HG03039 (cell line): ENCODE measurements around the gene XPO5.
"Not testable (repeated sequence)": the region's sequence is repeated elsewhere in the genome, so short reads cannot be mapped to it uniquely, and the experiment has no call there.

Experiments used
- ATAC-seq: cut with Tn5 transposase; IDR thresholded peaks from one replicate; pipeline ENCODE4 v1.9.1; 2021; ENCODE audit warnings: mild to moderate bottlenecking, moderate library complexity; ENCODE audit not compliant: unreplicated experiment

XPO5 gene

DNA sequence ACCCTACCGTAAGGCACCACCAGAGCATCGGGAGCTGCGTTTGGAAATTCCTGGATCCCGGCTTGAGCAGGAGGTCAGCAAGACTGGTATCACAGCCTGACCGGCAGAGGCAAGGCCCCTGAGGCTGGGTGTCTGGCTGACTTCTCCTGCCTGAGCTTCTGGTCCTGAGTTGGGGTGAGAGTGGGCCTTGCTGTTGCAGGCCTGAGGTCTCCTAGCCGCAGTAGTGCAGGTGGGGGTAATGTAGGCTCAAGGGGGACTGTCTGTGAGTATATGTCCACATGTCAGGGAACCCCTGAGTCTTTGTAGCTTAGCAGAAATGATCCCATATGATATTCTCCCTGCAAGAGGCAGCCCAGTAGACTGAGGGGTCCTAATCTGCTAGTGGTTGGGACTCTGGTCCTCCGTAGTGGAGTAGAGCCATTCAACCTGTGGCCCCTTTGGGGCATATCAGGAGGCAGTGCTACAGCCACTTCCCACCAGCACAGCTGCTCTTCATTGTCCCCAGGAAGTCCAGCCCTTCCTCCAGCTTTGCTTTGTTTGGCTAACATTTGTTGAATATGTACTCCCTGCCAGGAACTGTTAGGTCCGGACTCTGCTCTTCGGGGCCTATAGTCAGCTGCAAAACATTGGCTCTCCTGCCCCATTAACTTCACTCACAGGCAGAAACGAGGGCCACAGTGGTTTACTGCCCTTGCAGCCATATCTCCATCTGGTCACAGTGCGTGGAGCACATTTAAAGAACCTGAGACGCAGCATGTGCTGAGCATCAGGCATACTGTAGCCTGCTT lies 76.6 kb downstream of the XPO5 start:
- no peak for ATAC-seq

DNA sequence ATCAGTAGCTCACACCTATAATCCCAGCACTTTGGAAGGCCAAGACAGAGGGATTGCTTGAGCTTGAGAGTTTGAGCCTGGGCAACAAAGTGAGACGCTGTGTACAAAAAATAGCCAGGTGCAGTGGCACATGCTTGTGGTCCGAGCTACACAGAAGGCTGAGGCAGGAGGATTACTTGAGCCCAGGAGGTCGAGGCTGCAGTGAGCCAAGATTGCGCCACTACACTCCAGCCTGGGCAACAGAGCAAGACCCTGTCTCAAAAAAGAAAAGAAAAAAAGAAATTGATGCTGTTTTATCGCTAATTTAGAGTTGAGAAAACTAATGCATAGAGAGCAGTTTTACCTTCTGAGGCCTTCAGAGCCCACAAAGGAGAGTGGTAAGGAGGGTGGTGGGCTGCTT lies 77.5 kb downstream of the XPO5 start:
- ATAC-seq = not testable (repeated sequence)

GRCh38 chr6:43497689-43498088 lies 78.1 kb downstream of the XPO5 start:
- ATAC-seq = no peak

GRCh38 chr6:43497129-43497396 lies 78.8 kb downstream of the XPO5 start:
- no peak for ATAC-seq

DNA sequence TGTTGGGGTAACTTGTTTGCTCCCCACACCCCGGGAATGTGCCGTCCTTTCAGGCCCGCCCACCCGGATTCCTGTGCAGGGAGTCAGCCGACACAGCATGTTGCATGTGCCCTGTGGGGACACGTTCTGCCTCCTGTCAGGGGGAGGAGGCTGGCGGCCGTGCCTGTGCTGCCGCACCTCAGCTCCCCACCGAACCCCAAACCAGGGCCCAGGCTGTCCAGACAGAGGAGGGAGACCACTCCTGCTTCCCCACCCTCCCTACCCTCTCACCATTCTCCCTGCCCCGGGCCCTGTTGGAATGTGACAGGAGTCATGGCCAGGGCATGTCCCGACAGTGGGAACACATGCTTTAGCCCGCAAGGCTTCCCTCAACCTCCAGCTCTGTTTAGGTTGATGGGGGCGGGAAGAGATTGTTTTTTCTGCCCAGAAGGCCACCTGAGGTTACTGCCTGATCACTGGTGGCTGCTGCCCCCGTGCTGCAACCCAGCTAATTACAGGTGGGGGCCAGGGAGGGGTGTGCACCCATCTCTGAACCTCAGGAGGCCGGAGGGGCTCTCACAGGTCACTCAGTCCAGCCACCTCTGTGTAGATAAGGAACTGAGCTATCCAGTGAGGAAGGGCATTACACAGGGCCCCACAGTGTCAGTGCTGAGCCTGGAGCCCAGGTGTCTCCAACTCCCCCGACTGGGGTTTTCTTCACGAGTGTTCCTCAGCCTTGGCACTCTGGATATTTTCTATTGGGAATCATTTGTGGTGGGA lies 79.3 kb downstream of the XPO5 start:
- ATAC-seq = no peak

DNA sequence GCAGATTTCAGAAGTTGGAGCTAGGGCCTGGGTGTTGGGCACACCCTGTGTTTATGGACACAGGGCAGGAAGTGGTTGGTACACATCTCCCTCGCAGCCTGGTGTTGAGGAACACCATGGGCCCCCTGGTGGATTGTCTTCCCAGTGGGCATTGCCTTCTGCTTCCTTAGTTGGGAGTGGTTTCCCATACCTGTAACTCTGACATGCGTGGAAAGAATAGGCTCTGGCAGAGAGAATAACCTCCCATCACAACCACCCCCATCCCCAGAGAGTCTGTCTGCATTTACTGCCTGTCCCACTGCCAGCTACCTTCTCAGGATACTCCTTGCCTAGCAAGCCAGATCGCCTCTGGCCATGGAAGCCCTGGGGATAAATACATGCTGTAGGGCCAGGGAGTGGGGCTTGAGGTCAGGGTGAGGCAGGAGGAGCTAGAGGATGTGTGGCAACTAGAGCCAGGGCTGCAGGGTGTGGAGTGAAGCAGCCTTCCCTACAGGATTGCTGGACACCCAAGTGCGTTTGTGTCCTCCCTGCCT lies 80.4 kb downstream of the XPO5 start:
- no peak for ATAC-seq

DNA sequence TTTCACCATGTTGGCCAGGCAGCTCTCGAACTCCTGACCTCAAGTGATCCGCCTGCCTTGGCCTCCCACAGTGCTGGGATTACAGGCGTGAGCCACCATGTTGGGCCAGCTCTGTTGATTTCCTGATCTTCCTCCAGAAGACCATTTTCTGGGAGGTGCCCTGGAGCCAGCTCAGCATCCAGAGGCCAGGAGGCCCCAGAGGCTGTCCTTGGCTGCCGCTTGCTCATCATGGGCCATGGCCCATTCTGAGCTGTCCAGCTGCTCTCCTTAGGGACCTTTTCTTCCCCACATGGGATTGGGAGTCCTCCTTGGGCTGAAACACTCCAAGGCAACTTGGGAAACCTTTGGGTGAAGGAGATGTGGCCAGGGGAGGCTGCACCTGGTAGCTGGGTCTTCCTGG lies 81.1 kb downstream of the XPO5 start:
- no peak for ATAC-seq

DNA sequence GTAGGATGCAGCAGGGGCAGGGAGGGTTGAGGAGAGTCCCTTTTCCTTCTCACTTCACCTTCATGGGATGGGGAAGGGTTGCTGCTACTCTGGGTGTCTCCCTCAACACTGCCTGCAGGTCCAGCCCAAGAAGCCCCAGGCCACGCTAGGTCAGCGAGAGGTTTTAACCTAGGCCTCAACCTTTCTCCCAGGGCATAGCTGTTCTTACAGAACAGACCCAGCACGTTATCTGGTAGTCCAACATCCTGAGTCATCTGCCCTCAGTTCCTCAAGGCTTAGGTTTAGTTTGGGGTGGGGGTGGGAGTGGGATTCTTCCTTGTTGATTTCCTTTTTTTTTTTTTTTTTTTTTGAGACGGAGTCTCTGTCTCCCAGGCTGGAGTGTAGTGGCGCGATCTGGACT lies 81.5 kb downstream of the XPO5 start:
- ATAC-seq = no peak

GRCh38 chr6:43493833-43494232 lies 82.0 kb downstream of the XPO5 start:
- ATAC-seq = no peak

- ATAC-seq = no peak
Measured at GRCh38 chr6:43493230-43493629, 82.6 kb downstream of the XPO5 start.

- no peak for ATAC-seq
Measured at GRCh38 chr6:43492673-43493072, 83.2 kb downstream of the XPO5 start.

GRCh38 chr6:43491750-43492661 lies 83.8 kb downstream of the XPO5 start:
- no peak for ATAC-seq

GRCh38 chr6:43490523-43490939 lies 85.3 kb downstream of the XPO5 start:
- no peak for ATAC-seq

- no peak for ATAC-seq
Measured at GRCh38 chr6:43489277-43490072, 86.4 kb downstream of the XPO5 start.

DNA sequence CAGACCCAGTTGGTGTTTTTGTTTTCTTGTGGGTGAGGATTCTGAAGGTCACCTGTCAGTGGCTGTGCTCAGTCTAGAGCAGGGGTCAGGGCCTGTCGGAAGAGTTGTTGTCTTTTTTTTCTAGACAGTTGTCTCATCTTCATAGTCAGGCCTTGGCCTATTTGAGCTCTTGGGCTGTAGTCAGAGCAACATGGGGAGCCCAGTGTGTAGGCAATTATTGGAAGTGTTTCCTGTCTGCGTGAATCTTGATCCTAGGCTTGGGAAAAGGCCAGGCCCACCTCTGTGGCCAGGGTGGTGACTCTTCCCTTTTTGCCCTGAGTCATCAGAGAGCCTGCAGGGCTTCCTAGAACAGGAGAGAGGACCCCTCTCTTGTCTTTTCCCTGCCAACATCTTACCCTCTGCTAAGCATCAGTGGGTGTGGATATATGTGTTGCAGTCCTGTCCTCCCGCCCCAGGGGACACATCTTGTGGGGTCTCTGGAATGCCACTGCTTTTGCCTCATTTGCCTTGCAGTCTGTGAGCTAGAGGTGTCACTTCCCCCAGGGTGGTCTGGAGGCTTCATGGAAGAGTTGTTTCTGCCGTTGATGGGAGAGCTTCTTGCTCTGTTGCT lies 87.1 kb downstream of the XPO5 start:
- ATAC-seq = no peak

GRCh38 chr6:43481591-43482236 lies 94.1 kb downstream of the XPO5 start:
- ATAC-seq = no peak

DNA sequence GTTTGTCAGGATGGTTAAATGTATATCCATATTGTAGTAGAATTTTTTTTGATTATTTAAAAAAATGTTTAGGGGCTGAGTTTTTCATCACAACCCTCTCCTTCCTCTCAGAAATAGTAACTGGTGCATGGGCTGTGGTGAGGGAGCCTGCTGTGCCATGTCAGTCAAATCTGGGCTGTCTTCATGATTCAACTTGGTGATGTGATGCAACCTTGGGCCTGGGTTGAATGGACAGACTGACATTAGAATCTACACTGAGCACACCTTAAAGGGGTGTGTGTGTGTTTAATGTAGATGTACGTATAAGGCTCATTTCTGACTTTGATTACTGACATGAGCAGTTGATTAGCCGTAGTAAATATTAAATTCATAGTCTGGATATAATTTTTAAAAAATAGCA lies 94.8 kb downstream of the XPO5 start:
- no peak for ATAC-seq

GRCh38 chr6:43478008-43478372 lies 97.8 kb downstream of the XPO5 start:
- ATAC-seq = no peak

- peak; percentile 87 for ATAC-seq
Measured at GRCh38 chr6:43477235-43478007, 98.4 kb downstream of the XPO5 start, which contains the start of gene TJAP1. Gene TJAP1, plus strand, starts transcription at chr6:43477570. Its CDS starts 21,432 bp downstream, at chr6:43499002.
